GM18498 (cell line): ENCODE results near the gene ENPP3.

Source experiments
- ATAC-seq: cut with Tn5 transposase; IDR thresholded peaks from one replicate; pipeline ENCODE4 v1.9.1; 2021; ENCODE audit warnings: mild to moderate bottlenecking, moderate library complexity; ENCODE audit not compliant: unreplicated experiment

Gene ENPP3

DNA sequence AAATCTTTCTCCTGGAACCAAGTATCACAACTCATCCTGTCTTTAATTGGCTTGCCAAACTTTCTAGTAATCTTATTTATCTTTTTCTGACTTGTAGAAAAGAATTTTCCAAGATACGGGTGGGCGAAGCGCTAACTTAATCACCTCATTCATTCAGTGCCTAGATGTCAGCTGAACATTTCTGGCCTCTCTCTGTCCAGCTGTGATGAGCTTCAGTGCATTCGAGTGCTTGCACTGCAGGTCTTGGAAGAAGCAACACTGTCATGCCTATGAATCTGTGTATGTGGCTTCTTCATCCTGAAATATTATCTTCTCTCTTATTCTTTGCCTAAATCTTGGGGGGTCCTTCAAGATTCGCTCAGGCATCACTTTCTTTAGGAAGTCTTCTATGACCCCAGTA lies 154.4 kb downstream of the ENPP3 start:
- no peak for ATAC-seq

DNA sequence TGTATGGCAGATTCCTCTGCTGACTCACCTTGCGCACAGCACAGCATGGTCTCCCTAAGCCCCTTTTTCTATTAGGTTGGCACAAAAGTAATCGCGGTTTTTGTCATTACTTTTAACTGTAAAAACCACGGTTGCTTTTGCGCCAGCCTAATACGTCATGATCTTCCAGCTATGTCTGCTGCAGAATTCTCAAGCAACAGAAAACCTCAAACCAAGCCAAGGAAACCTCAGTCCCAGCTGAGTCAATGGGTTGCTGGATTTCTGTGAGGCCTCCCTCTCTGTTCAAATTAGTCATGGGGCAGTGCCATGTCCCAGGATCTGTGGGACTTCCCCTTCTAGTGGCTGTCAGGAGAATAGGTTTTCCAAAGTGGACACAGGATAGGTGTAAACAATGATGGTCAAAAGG lies 155.0 kb downstream of the ENPP3 start:
- no peak for ATAC-seq

DNA sequence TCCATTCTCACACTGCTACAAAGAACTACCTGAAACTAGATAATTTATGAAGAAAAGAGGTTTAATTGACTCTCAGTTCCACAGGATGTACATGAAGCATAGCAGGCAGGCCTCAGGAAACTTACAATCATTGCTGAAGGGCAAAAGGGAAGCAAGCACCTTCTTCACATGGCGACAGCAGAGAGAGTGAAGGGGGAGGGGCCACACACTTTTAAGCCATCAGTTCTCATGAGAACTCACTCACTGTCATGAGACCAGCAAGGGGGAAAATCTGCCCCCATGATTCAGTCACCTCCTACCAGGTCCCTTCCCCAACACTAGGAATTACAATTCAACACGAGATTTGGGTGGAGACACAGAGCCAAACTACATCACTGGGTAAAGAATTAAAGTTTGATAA lies 158.3 kb downstream of the ENPP3 start:
- ATAC-seq: no peak
